HG03045 (cell line): ENCODE results near the gene CLMP.

Experiments used
- ATAC-seq: cut with Tn5 transposase; IDR thresholded peaks from one replicate; pipeline ENCODE4 v1.9.1; 2021; ENCODE audit warnings: mild to moderate bottlenecking, moderate library complexity; ENCODE audit not compliant: unreplicated experiment

The CLMP gene

DNA sequence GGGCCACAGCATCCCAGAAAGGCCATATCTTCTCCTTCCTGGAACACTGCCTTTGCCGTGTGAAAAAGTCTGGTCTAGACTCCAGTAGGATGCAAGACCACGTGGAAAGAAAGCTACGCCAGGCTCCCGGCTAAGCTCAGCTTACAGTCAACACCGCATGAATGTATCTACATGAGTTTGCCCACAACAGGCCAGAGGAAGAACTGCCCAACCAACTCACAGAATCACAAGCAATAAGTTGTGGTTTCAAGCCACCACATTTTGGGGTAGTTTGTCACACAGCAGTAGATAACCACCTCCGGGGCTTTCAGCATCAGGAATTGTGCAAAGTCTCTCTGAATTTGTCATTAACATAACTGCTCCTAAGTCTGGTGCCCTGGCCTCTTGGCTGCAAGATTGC lies 160.5 kb downstream of the CLMP start:
- no peak for ATAC-seq

DNA sequence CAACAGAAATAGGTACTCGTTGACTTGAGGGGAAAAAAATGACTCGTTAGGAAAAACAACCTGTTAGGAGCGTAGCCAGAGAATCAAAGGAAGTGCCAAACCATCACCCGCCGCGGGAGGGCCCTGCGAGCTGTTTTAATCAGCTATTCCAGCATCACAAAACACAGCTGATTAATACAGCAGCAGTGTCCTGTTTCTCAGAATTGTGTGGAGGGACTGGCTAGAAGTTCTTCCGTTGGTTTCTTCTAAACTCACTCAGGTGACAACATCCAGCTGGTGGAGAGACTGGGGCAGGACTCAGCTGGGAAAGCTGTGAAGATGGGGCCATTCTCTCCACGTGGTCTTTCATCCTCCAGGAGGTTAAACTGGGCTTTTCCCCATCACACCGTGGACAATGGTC lies 161.2 kb downstream of the CLMP start:
- ATAC-seq: no peak

GRCh38 chr11:123030517-123030916 lies 164.5 kb downstream of the CLMP start:
- ATAC-seq: no peak

DNA sequence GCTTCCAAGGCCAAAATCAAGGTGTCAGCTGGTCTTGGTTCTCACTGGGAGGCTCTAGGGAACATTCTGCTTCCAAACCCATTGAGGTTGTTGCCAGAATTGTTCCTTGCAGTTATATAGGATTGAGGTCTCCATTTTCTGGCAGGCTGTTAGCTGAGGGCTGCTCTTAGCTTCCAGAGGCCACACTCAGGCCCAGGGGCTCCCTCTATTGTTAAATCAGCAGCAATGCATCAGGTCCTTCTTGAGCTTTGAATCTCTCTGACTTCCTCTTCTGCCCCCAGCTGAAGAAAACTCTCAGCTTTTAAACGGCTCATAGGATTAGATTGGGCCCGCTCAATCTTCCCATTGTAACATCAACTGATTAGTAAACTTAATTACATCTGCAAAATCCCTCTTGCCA lies 174.1 kb downstream of the CLMP start:
- no peak for ATAC-seq
